ENCODE measurements around the gene TM7SF3.

DNA sequence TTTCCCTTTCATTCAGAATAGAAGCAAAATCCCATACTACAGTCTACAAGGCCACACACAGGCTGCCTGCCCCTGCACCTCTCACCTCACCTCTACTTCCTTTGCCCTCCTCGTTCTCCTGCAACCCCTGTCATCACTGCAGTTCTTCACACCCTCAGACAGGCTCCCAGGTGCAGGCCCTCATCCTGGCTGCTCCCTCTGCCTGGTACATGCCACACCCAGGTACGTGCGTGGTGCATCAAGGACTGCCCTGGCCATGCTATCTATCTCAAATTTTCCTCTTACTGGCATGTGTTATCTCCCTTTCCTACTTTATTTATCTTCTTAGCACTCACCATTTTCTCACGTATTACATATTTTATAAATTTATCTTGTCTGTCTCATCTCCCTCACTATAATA, 24.3 kb downstream of the TM7SF3 start:
- no peak for TF ChIP-seq EZH2 (IDR thresholded peaks at IDR 0.05; ENCODE audit: low read length, unreplicated experiment)
- TF ChIP-seq, protein P1, sequence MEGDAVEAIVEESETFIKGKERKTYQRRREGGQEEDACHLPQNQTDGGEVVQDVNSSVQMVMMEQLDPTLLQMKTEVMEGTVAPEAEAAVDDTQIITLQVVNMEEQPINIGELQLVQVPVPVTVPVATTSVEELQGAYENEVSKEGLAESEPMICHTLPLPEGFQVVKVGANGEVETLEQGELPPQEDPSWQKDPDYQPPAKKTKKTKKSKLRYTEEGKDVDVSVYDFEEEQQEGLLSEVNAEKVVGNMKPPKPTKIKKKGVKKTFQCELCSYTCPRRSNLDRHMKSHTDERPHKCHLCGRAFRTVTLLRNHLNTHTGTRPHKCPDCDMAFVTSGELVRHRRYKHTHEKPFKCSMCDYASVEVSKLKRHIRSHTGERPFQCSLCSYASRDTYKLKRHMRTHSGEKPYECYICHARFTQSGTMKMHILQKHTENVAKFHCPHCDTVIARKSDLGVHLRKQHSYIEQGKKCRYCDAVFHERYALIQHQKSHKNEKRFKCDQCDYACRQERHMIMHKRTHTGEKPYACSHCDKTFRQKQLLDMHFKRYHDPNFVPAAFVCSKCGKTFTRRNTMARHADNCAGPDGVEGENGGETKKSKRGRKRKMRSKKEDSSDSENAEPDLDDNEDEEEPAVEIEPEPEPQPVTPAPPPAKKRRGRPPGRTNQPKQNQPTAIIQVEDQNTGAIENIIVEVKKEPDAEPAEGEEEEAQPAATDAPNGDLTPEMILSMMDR (conservative IDR thresholded peaks at IDR 0.05; ENCODE audit: low read depth, low read length) = no peak
